ENCODE measurements around the gene TENM4.
"Not testable (repeated sequence)": the region's sequence is repeated elsewhere in the genome, so short reads cannot be mapped to it uniquely, and the experiment has no call there.

TENM4 gene

GRCh38 chr11:78620159-78620558 lies 820.7 kb downstream of the TENM4 start:
- peaks cover 5% of the 10 kb centered on the region for H3K27me3 Mint-ChIP-seq (ENCODE audit: low read depth, poor library complexity)
- no peak for TF ChIP-seq CTCF (IDR thresholded peaks at IDR 0.05)

GRCh38 chr11:78615724-78616123 lies 825.1 kb downstream of the TENM4 start:
- H3K4me1 Mint-ChIP-seq, result no peaks in the 10 kb centered on the region
- H3K36me3 Mint-ChIP-seq (ENCODE audit: low read depth), result peaks cover 12% of the 10 kb centered on the region
- H3K4me3 Mint-ChIP-seq, result no peak overlapping the region
- peaks cover 51% of the 10 kb centered on the region for H3K9me3 Mint-ChIP-seq
- no peak for TF ChIP-seq CTCF (IDR thresholded peaks at IDR 0.05)
- no peak overlapping the region for H3K27ac Mint-ChIP-seq
- no peak for DNase-seq
- no peaks in the 10 kb centered on the region for H3K27me3 Mint-ChIP-seq (ENCODE audit: low read depth, poor library complexity)

More at GRCh38 chr11:78620159-78620558, 820.7 kb downstream of the TENM4 start:
- Mint-ChIP-seq H3K9me3 (peaks cover 36% of the 10 kb centered on the region), H3K36me3 (ENCODE audit: low read depth) (peaks cover 12% of the 10 kb centered on the region), H3K27ac (no peak overlapping the region), H3K4me3 (no peak overlapping the region), H3K4me1 (no peaks in the 10 kb centered on the region)
- no peak for DNase-seq

GRCh38 chr11:78613378-78613813 lies 827.4 kb downstream of the TENM4 start:
- no peaks in the 10 kb centered on the region for H3K36me3 Mint-ChIP-seq (ENCODE audit: low read depth)
- no peaks in the 10 kb centered on the region for H3K4me1 Mint-ChIP-seq
- DNase-seq, result no peak
- H3K9me3 Mint-ChIP-seq, result peaks cover 35% of the 10 kb centered on the region
- H3K4me3 Mint-ChIP-seq, result no peak overlapping the region
- H3K27ac Mint-ChIP-seq, result no peak overlapping the region
- no peak for TF ChIP-seq CTCF (IDR thresholded peaks at IDR 0.05)
- H3K27me3 Mint-ChIP-seq (ENCODE audit: low read depth, poor library complexity), result no peaks in the 10 kb centered on the region

GRCh38 chr11:78612721-78613377 lies 828.0 kb downstream of the TENM4 start:
- no peaks in the 10 kb centered on the region for H3K36me3 Mint-ChIP-seq (ENCODE audit: low read depth)
- peaks cover 32% of the 10 kb centered on the region for H3K9me3 Mint-ChIP-seq
- H3K27me3 Mint-ChIP-seq (ENCODE audit: low read depth, poor library complexity), result no peaks in the 10 kb centered on the region
- no peak overlapping the region for H3K27ac Mint-ChIP-seq
- DNase-seq, result no peak
- H3K4me3 Mint-ChIP-seq, result no peak overlapping the region
- no peaks in the 10 kb centered on the region for H3K4me1 Mint-ChIP-seq
- no peak for TF ChIP-seq CTCF (IDR thresholded peaks at IDR 0.05)

GRCh38 chr11:78609321-78609720 lies 831.5 kb downstream of the TENM4 start:
- DNase-seq; H3K27me3 Mint-ChIP-seq (ENCODE audit: low read depth, poor library complexity); H3K4me1 Mint-ChIP-seq; H3K27ac Mint-ChIP-seq; H3K4me3 Mint-ChIP-seq; H3K36me3 Mint-ChIP-seq (ENCODE audit: low read depth): not testable (repeated sequence)
- H3K9me3 Mint-ChIP-seq, result peaks cover 26% of the 10 kb centered on the region

GRCh38 chr11:78607696-78608095 lies 833.1 kb downstream of the TENM4 start:
- no peaks in the 10 kb centered on the region for H3K4me1 Mint-ChIP-seq
- TF ChIP-seq CTCF (IDR thresholded peaks at IDR 0.05), result no peak
- DNase-seq, result no peak
- H3K36me3 Mint-ChIP-seq (ENCODE audit: low read depth), result no peaks in the 10 kb centered on the region
- H3K4me3 Mint-ChIP-seq, result no peak overlapping the region
- peaks cover 10% of the 10 kb centered on the region for H3K9me3 Mint-ChIP-seq
- no peaks in the 10 kb centered on the region for H3K27me3 Mint-ChIP-seq (ENCODE audit: low read depth, poor library complexity)
- H3K27ac Mint-ChIP-seq, result no peak overlapping the region

Measured in nephron progenitor cell (in vitro differentiated cells).